ENCODE results near the gene TRIM42.

DNA sequence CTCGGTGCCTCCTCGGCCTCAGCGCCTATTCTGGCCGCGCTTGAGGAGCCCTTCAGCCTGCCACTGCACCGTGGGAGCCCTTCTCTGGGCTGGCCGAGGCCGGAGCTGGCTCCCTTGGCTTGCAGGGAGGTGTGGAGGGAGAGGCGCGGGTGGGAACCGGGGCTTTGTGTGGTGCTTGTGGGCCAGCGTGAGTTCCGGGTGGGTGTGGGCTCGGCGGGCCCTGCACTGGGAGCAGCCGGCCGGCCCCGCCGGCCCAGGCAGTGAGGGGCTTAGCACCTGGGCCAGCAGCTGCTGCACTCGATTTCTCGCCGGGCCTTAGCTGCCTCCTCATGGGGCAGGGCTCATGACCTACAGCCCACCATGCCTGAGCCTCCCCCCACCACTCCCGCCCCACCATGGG, 26.6 kb upstream of the TRIM42 start:
- TF ChIP-seq SP1 (IDR thresholded peaks at IDR 0.05) = no peak
- no peak for TF ChIP-seq SUZ12 (IDR thresholded peaks at IDR 0.05)
- TF ChIP-seq ARNT (IDR thresholded peaks at IDR 0.05) = no peak
- no peak for TF ChIP-seq ELF4 (IDR thresholded peaks at IDR 0.05)
- TF ChIP-seq ZNF384 (IDR thresholded peaks at IDR 0.05) = no peak
- no peak for TF ChIP-seq FOXK2 (IDR thresholded peaks at IDR 0.05)
- TF ChIP-seq TARDBP (IDR thresholded peaks at IDR 0.05) = no peak
- TF ChIP-seq, protein P1, sequence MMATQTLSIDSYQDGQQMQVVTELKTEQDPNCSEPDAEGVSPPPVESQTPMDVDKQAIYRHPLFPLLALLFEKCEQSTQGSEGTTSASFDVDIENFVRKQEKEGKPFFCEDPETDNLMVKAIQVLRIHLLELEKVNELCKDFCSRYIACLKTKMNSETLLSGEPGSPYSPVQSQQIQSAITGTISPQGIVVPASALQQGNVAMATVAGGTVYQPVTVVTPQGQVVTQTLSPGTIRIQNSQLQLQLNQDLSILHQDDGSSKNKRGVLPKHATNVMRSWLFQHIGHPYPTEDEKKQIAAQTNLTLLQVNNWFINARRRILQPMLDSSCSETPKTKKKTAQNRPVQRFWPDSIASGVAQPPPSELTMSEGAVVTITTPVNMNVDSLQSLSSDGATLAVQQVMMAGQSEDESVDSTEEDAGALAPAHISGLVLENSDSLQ (IDR thresholded peaks at IDR 0.05) = no peak
- TF ChIP-seq L3MBTL2 (conservative IDR thresholded peaks at IDR 0.05) = no peak
- TF ChIP-seq CTBP1 (IDR thresholded peaks at IDR 0.05; ENCODE audit: borderline replicate concordance) = no peak

Data from HEK293T (cell line).